Mucosa of rectum (tissue), 2 donors: ENCODE data around the gene TMEM11.
A peak's percentile ranks its signal among the peaks of the same experiment; 100 is the strongest.
"Not testable (repeated sequence)": the region's sequence is repeated elsewhere in the genome, so short reads cannot be mapped to it uniquely, and the experiment has no call there.

Source experiments
- H3K27ac ChIP-seq, 2 donors: one replicate each; pipeline ENCODE4 v1.7.0; 2013; ENCODE audit warnings: inconsistent platforms in 2 of 2, low read depth in 2 of 2, low read length in 2 of 2
- H3K27me3 ChIP-seq, 2 donors: one replicate each; pipeline ENCODE4 v1.7.0; 2013; ENCODE audit warnings: low read length in 2 of 2; ENCODE audit not compliant: control insufficient read depth in 2 of 2, insufficient read depth in 2 of 2
- H3K36me3 ChIP-seq, 2 donors: one replicate each; pipeline ENCODE4 v1.7.0; 2013; ENCODE audit warnings: low read length in 2 of 2; ENCODE audit not compliant: control insufficient read depth in 2 of 2, insufficient read depth in 2 of 2
- H3K4me1 ChIP-seq, 2 donors: one replicate each; pipeline ENCODE4 v1.7.0; 2013; ENCODE audit warnings: low read length in 2 of 2, mild to moderate bottlenecking in 1 of 2; ENCODE audit not compliant: control insufficient read depth in 2 of 2, insufficient read depth in 2 of 2
- H3K4me3 ChIP-seq, 2 donors: one replicate each; pipeline ENCODE4 v1.7.0; 2013; ENCODE audit warnings: low read length in 2 of 2
- H3K9ac ChIP-seq, 2 donors: one replicate each; pipeline ENCODE4 v1.7.0; 2013; ENCODE audit warnings: low read length in 2 of 2, low read depth in 1 of 2, mild to moderate bottlenecking in 1 of 2
- H3K9me3 ChIP-seq, 2 donors: one replicate each; pipeline ENCODE4 v1.7.0; 2013; ENCODE audit warnings: low read length in 2 of 2; ENCODE audit not compliant: control insufficient read depth in 2 of 2
- donor health status: healthy.
- donor health status: Normal muscosa, but diverticular disease.

The TMEM11 gene

DNA sequence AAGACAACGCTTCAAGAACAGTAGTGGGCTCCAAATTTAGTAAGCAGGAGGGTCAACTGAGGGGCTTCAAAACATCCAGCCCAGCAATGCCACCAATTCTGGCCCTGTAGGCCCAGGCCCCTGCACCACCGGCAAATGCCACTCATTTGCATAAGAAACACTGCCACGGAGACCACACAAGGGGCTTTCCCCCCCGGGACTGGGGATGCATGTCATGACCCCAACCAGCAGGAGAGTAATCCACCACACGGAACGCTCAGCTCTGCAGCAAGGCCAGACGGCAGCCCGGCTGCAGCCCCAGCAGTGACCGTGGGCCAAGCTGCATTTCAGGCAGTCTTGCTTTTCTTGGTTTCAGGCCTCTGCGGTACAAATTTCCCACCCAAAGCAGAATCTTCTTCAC is 14.1 kb downstream of the TMEM11 start:
- peaks cover 0 to under 1% of the 10 kb centered on the region in 2 donors for H3K4me1 ChIP-seq
- no peak overlapping the region for H3K27ac ChIP-seq
- no peak overlapping the region for H3K9ac ChIP-seq
- no peaks in the 10 kb centered on the region for H3K9me3 ChIP-seq
- no peaks in the 10 kb centered on the region for H3K27me3 ChIP-seq
- no peak overlapping the region for H3K4me3 ChIP-seq
- H3K36me3 ChIP-seq = peaks cover 21 to 29% of the 10 kb centered on the region in 2 donors

DNA sequence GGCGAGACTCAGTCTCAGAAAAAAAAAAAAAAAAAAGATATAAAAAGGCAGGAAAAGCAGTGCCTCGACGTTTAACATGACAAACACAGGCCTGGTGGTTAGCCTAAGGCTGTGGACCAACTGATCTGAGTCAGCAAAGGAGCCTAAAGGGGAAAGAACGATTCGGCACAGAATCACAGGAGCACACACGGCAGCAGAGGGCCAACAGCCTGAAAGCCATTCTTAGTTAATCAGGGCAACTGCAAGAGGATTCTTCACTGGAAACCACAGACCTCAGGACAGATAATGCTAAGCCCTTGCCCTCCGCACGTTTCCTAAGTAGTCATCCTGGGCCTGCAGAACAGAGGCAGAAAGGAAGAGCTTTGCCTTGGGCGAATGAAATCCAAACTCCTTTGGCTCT is 14.7 kb downstream of the TMEM11 start:
- no peaks in the 10 kb centered on the region for H3K9me3 ChIP-seq
- H3K36me3 ChIP-seq = peaks cover 21 to 29% of the 10 kb centered on the region in 2 donors
- H3K4me1 ChIP-seq = peaks cover 0 to 1% of the 10 kb centered on the region in 2 donors
- no peak overlapping the region for H3K9ac ChIP-seq
- no peak overlapping the region for H3K4me3 ChIP-seq
- H3K27me3 ChIP-seq = no peaks in the 10 kb centered on the region
- H3K27ac ChIP-seq = no peak overlapping the region

DNA sequence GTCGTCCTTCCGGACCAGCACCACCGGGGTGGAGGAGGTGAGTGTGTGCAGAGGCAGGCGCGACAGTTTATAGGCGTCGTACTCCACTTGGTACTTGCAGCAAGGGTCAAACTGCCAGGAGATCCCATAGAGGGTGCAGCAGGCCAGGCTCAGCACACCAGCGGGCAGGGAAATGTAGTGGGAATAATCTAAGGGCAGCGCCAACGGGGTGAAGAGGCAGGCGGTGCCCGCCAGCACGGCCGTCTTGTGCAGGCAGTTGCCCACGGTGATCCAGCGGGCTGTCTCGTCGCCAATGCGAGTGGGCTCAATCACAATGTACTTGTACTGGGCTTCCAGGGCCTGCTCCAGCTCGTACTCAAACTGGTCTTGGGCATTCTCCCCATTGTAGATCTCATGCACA is 15.6 kb downstream of the TMEM11 start:
- Histone ChIP-seq H3K9me3 (no peaks in the 10 kb centered on the region), H3K9ac (no peak overlapping the region), H3K4me3 (no peak overlapping the region), H3K4me1 (peaks cover 0 to 2% of the 10 kb centered on the region in 2 donors), H3K27me3 (no peaks in the 10 kb centered on the region), H3K27ac (no peak overlapping the region), H3K36me3 (peaks cover 21 to 29% of the 10 kb centered on the region in 2 donors)

DNA sequence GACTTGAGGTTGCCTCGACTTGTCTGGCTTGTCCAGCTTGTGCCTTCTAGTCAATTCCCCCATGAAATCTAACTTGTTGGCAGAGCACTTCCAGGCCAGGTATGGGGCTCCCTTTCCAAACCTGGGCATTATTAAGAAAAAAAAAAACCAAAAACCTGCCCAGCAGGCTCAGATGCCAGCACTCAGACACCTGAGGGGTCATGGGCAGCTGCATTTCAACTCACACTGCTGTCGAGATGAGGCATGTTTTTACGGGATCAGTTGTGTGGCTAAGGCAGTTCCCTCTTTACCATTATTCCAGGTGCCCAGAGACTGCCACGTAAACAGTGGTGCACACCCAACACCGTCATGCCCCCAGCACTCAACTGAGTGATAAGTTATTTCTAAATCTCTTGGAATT is 17.8 kb downstream of the TMEM11 start:
- no peaks in the 10 kb centered on the region for H3K27me3 ChIP-seq
- H3K9me3 ChIP-seq = no peaks in the 10 kb centered on the region
- peaks cover 0 to 2% of the 10 kb centered on the region in 2 donors for H3K4me1 ChIP-seq
- H3K36me3 ChIP-seq = peaks cover 21 to 30% of the 10 kb centered on the region in 2 donors
- no peak overlapping the region for H3K27ac ChIP-seq
- H3K9ac ChIP-seq = no peak overlapping the region
- H3K4me3 ChIP-seq = no peak overlapping the region

DNA sequence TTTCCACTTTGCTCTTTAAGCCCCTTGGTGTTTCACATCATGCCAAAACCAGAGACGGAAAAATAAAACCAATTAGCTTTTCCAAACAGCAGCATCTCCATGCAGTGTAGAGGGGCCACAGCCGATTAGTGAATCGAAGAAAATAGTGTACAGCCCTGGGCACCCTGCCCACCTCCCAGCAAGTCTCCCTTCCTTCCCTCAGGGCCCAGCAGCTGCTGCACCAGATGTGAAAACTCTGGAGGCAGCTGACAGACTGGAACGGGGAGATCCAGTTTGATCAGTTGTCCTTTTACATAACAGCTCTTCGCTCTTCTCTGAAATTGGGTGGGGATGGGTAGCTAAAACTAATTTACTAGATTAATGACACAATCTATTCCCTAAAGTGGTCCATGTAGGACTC is 19.3 kb downstream of the TMEM11 start:
- no peak overlapping the region for H3K4me3 ChIP-seq
- peaks cover 16 to 37% of the 10 kb centered on the region in 2 donors for H3K36me3 ChIP-seq
- no peaks in the 10 kb centered on the region for H3K27me3 ChIP-seq
- peaks cover 0 to 2% of the 10 kb centered on the region in 2 donors for H3K4me1 ChIP-seq
- peak overlapping the region in 1 of 2 donors; percentile 8 for H3K27ac ChIP-seq
- no peak overlapping the region for H3K9ac ChIP-seq
- no peaks in the 10 kb centered on the region for H3K9me3 ChIP-seq

DNA sequence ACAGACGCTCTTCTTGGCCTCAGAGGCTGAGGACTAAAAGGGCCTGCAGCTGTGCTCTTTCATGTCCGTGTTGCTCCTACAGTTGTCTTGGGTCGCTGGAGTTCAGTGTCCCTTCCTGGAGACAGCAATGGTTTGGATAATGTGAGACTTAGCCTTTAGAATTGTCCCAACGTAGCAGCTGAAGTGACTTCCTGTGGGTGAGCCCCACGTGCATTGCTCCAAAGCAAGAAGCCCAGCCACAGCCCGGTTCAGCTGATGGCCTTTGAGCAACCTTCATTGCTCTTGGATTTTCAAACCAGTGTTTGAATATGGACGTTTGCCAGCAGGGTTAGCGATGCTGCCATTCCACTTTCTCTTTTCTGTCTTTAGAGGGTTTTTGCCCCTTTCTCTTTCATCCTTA is 19.7 kb downstream of the TMEM11 start:
- no peak overlapping the region for H3K9ac ChIP-seq
- no peak overlapping the region for H3K4me3 ChIP-seq
- H3K27me3 ChIP-seq = no peaks in the 10 kb centered on the region
- peaks cover 0 to 2% of the 10 kb centered on the region in 2 donors for H3K4me1 ChIP-seq
- peaks cover 18 to 37% of the 10 kb centered on the region in 2 donors for H3K36me3 ChIP-seq
- no peaks in the 10 kb centered on the region for H3K9me3 ChIP-seq
- peak overlapping the region in 1 of 2 donors; percentile 8 for H3K27ac ChIP-seq

DNA sequence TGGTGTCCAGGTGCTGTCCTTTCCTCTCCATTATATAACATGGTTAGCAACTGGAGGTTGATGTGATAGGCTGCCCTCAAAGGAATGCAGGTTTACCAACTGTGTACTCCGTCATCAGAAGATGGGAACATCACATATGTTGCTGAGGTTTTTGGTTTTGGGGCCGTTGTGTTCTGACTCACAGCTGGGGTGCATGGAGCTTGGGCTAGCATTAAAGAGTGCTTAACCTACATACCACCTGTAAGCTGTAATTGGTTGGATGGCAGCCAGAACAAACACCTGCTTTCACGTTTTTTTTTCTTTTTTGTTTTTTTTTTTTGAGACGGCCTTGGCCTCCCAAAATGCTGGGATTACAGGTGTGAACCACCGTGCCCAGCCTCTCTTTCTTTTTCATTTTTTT is 20.9 kb downstream of the TMEM11 start:
- peaks cover 0 to 2% of the 10 kb centered on the region in 2 donors for H3K4me1 ChIP-seq
- H3K9ac ChIP-seq = no peak overlapping the region
- peaks cover 20 to 35% of the 10 kb centered on the region in 2 donors for H3K36me3 ChIP-seq
- no peaks in the 10 kb centered on the region for H3K27me3 ChIP-seq
- no peak overlapping the region for H3K27ac ChIP-seq
- H3K9me3 ChIP-seq = no peaks in the 10 kb centered on the region
- no peak overlapping the region for H3K4me3 ChIP-seq

DNA sequence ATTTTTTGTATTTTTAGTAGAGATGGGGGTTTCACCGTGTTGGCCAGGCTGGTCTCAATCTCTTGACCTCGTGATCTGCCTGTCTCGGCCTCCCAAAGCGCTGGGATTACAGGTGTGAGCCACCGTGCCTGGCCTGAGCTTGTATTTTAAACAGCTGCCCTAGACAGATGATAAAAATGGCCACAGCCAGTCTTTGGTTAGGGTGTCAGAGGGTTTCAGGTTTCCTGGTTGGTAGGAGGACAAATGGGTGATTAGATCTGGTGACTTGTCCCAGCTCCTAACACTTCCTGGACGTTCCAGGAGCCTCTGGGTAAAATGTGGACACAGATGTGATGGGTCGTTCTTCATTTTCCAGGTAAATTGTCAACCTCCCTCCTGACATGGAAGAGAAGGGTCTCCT is 21.5 kb downstream of the TMEM11 start:
- peaks cover 15 to 29% of the 10 kb centered on the region in 2 donors for H3K36me3 ChIP-seq
- not testable (repeated sequence) for H3K9ac ChIP-seq, H3K4me1 ChIP-seq, H3K9me3 ChIP-seq, H3K27me3 ChIP-seq, H3K27ac ChIP-seq, H3K4me3 ChIP-seq

DNA sequence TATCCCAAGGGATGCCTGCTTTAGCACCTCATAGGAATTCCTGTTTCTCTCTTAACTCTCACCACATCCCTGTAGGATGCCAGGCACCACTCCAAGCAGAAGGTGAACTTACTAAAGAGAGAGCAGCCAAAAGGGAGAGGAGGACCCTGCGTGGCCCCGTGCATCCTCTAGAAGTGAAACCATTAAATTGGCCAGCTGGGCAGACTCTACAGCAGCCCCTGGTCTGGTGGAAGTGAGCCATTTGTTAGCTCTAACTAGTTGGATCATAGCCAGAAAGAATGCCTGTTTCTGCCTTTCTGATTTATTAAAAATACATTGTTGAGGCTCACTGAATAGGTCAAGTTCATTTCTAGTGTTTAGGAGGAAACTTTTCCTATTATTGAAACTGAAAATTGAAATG is 22.3 kb downstream of the TMEM11 start:
- H3K9ac ChIP-seq = no peak overlapping the region
- no peak overlapping the region for H3K4me3 ChIP-seq
- H3K4me1 ChIP-seq = peaks cover 0 to 2% of the 10 kb centered on the region in 2 donors
- H3K36me3 ChIP-seq = peaks cover 9 to 23% of the 10 kb centered on the region in 2 donors
- H3K9me3 ChIP-seq = no peaks in the 10 kb centered on the region
- H3K27ac ChIP-seq = no peak overlapping the region
- no peaks in the 10 kb centered on the region for H3K27me3 ChIP-seq

DNA sequence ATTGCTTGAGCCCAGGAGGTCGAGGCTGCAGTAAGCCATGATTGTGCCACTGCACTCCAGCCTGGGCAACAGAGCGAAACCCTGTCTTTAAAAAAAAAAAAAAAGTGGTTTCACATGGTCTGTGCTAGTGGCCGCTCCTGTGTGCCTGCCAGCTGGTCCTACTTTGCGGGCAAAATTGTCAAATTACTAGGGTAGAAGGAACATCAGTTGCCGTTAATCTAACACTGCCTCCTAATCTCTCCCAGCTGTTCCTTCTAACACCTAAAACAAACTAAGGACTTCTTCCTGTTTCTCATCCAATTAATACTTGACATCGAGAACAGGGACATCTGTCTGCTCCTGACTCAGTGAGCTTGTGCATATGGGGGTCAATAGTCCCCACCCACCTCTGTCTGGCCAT is 23.9 kb downstream of the TMEM11 start:
- no peak overlapping the region for H3K27ac ChIP-seq
- no peak overlapping the region for H3K4me3 ChIP-seq
- H3K4me1 ChIP-seq = peaks cover 0 to 2% of the 10 kb centered on the region in 2 donors

DNA sequence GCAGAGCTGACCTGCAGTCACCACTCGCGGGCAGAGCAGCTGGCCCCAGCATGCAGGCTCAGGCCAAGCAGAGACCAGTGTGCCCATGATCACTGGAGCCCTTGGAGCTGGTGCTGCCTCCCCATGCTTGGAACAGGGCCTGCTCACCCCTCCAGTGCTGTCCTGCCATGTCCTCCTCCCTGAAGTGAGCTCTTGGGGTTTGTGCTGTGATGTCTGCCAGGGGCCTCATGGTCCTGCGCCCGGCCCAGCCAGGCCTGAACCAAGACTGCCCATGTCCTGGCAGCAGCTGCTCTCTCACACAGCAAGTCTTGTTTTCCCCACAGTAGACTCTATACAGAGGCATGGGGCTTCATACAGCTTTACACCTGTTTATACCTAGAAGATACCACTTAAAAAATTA is 24.6 kb downstream of the TMEM11 start:
- Histone ChIP-seq H3K9me3 (no peaks in the 10 kb centered on the region), H3K4me1 (peaks cover 0 to 1% of the 10 kb centered on the region in 2 donors), H3K4me3 (no peak overlapping the region), H3K27ac (no peak overlapping the region), H3K9ac (no peak overlapping the region), H3K36me3 (peaks cover 24 to 33% of the 10 kb centered on the region in 2 donors), H3K27me3 (no peaks in the 10 kb centered on the region)

More for the DNA sequence above, 23.9 kb downstream of the TMEM11 start:
- H3K9me3 ChIP-seq = no peaks in the 10 kb centered on the region
- no peak overlapping the region for H3K9ac ChIP-seq
- H3K27me3 ChIP-seq = no peaks in the 10 kb centered on the region
- peaks cover 18 to 28% of the 10 kb centered on the region in 2 donors for H3K36me3 ChIP-seq
